HG02588 (cell line): ENCODE results near the gene PTPRN2.

ENCODE experiments used
- ATAC-seq: cut with Tn5 transposase; IDR thresholded peaks from one replicate; pipeline ENCODE4 v1.9.1; 2021; ENCODE audit warnings: mild to moderate bottlenecking, moderate library complexity; ENCODE audit not compliant: unreplicated experiment

The PTPRN2 gene

GRCh38 chr7:158133515-158134271 is 453.9 kb downstream of the PTPRN2 start:
- no peak for ATAC-seq

DNA sequence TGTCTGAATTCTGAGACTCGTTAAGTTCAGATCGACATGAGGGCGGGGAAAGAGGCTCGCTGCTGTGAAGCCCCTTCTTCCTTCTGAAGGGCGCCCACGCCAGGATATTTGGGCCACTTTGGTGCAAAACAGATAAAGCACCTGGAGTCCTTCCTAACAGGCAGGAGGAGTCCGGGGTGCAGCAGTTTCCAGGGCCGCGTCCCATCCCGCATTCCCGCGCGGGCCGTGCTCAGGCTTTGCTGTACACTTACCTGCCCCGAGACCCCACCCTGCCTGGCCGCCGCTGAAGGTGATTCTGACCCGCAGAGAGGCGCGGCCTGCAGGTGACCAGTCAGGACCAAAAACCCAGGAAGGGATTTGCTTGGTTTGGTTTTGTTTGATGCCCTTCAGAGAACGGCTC is 454.6 kb downstream of the PTPRN2 start:
- no peak for ATAC-seq

DNA sequence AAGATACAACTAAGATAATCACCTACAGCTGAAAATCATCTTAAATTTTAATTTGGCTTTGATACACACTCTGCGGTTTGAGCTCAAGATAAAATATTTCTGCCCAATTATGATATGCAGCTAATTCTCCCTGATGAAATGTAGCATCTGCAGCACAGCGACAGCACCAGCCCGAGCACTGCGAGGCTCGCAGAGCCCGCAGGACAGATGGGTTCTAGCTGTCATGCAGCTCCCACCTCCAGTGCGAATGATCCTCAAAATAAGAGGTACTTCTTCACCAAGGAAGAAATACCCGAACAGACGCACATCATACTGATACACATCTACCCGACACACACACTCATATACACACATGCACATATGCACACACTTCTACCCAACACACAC is 457.6 kb downstream of the PTPRN2 start:
- ATAC-seq = no peak

DNA sequence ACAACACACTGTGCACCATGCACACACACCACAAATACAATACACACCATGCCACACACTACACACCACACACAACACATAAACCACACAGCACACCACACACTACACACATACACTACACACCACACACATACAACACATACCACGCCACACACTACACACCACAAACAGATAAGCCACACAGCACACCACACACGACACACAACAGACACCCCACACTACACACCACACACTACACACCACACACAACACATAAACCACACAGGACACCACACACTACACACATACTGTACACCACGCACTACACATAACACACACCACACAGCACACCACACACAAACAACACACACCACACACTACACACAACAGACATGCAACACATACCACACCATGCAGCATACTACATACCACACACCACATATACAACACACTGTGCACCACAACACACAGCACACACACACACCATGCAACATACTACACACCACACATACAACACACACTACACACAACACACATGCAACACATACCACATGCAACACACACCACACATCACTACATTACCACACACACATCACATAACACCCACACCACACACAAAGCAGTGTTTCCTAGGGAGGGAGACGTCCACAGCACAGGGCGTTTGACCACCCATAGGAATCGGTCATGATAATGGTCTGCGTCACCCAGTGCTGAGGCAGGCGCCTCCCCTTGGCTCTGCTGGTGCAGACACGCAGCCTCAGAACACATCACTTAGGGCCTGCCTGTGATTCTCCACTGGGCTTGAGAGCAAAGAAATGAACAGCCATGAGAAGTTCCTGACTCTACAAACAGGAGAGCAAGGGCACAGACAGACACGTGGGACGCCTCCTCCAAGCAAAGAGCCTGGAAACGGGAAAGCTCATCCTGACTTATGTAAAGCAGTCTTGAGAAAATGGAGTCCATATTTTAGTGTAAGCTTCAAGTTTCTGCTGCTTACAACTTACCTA is 458.3 kb downstream of the PTPRN2 start:
- ATAC-seq = no peak

DNA sequence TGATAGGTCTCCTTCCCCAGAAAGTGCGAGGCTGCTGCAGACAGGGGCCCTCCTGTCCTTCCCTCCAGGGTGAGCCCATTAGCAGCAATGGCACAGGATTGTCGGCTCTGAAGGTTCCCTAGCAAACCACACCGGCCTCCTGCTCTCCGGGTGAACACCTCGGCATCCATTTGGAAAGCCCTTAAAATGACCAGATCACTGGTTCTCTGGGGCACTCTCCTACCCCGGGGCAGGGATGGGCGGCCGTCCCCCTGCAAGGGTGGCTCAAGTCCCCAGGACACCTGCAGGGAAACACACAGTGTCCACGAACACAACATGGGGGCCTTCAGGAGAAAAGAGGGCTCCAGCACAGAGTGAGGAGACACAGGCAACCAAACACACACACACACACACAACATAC is 459.1 kb downstream of the PTPRN2 start:
- ATAC-seq = no peak

- no peak for ATAC-seq
These were observed 460.4 kb downstream of the PTPRN2 start for GRCh38 chr7:158127241-158127640.

- no peak for ATAC-seq
These were observed 461.0 kb downstream of the PTPRN2 start for GRCh38 chr7:158126661-158127060.

DNA sequence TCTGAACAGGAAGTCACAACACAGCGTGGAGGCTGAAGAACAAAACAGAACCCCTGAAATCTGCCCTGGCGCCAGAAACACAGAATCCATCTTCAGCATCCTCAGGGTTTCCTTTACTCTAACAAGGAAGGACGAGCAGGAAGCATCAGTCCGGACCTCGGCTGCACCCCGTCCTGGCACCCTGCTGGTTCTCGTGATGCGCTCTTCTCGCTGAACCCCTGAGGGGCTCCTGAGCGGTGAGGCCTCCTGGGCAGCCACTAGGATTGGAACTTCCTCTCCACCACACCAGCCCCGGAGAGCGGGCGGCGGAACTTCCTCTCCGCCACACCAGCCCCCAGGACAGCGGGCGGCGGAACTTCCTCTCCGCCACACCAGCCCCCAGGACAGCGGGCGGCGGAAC is 461.9 kb downstream of the PTPRN2 start:
- ATAC-seq = no peak

DNA sequence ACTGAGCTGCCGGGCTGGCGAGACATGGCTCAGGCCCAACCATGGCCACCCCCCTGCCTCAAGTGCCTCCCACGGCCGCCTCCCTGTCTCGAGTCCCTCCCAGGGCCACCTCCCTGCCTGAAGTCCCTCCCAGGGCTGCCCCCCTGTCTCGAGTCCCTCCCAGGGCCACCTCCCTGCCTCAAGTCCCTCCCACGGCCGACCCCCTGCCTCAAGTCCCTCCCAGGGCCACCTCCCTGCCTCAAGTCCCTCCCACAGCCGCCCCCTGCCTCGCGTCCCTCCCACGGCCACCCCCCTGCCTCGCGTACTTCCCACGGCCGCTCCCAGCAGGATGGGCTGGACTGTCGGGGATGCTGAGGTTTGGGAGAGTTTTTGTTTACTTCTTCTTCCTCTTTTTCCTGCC is 462.5 kb downstream of the PTPRN2 start:
- no peak for ATAC-seq

DNA sequence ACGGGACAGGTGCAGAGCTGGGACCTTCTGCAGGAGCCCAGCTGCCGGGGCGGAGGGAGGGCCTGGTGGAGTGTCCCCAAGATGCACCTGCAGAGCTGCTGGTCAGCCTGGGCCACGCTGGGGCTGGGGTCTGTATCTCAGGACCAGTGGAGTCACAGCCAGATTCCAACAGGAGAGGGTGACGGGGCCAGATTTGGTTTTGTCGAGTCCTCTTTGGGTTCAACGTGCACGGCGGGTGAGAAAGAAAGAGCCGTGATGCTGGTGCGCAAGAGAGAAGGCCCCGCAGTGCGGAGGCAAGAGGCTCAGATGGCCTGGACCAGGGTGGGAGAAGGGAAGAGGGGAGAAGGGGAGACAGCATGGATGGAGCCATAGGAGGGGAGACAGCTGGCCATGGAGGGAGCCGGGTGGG is 462.9 kb downstream of the PTPRN2 start:
- no peak for ATAC-seq

GRCh38 chr7:158123753-158124152 is 463.9 kb downstream of the PTPRN2 start:
- ATAC-seq = no peak

DNA sequence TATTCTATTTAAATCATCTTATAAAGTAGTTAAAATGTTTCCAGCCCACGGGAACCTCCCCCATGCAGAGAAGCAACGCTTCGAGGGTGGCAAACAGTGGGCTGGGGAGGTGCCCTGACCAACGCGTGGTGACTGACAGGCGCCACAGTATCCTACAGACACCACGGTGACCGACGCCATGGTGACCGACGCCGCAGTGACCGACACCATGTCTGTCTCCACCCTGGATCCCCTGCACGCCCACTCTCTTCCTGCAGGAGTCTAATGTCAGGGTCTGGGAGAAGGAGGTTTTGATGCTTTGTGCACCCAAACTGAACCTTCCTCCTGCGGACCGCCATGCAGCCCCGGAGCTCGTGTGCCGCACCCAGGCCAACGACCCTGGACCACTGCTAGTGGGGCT is 464.4 kb downstream of the PTPRN2 start:
- no peak for ATAC-seq

GRCh38 chr7:158121441-158122045 is 466.1 kb downstream of the PTPRN2 start:
- ATAC-seq = no peak

GRCh38 chr7:158120716-158121115 is 466.9 kb downstream of the PTPRN2 start:
- ATAC-seq = no peak

DNA sequence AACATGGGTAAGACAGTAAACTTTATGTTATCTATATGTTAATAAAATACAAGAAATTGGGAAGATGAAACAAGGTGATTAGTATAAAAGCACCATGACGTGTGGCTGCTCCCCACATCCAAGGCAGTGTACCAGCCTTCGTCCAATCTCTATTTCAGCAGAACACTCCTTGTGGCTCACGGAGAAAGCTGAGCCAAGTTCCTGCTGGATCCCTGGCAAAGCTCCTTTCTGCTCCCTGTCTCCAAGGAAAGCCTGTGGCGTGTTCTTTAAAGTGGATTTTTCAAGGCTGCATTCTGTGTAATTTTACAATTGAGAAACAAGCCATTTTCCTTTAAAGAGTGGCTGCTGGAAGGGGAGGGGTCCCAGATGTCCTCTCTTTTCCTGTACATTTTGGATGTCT is 467.3 kb downstream of the PTPRN2 start:
- ATAC-seq = no peak

DNA sequence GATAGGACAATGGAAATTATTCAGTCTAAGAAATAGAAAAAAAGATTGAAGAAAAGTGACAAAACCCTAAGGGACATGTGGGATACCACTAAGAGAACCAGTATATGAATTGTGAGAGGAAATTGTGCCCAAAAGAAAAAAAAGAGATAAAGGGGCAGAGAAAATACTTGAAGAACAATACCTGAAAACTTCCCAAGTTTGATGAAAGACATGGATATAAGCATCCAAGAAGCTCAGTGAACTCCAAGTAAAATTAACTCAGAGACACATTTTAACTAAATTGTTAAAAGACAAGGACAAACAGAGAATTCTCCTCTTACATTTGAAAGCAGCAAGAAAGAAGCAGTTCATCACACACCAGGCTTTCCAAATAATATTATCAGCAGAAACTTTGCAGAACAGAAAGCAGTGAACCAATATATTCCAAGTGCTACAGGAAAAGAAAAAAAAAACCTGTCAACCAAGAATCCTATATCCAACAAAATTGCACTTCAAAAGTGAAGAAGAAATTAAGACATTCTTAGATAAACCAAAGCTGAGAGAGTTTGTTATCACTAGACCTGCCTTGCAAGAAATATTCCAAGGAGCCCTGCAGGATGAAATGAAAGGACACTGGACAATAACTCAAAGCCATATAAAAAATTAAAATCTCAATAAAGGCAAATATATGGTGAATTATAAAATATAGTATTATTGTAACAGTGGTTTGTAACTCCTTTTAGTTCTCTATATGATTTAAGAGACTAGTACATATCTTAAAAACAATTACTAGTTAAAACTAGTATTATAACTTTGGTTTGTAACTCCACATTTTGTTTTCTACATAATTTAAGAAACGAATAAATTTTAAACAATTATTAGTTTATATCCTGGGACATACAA is 470.0 kb downstream of the PTPRN2 start:
- no peak for ATAC-seq

DNA sequence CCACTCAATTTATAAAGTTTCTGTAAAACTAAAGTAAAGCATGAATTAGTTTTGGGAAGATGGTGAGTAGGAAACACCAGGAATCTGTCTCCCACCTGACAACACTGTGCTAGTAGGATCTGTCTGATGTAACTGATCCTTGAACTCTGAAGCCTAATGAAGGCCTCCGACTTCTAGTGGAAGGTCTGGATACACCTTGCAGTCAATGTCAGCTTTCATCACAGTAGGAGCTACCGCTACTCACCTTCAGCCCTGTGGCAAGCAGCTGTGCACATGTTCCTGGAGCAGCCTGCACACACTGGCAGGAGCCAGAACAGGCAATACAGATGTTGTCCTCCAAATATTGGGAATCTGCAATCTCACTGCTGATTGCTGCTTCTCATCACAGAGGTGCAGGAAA is 471.4 kb downstream of the PTPRN2 start:
- no peak for ATAC-seq

- no peak for ATAC-seq
These were observed 473.4 kb downstream of the PTPRN2 start for GRCh38 chr7:158114056-158114850.

DNA sequence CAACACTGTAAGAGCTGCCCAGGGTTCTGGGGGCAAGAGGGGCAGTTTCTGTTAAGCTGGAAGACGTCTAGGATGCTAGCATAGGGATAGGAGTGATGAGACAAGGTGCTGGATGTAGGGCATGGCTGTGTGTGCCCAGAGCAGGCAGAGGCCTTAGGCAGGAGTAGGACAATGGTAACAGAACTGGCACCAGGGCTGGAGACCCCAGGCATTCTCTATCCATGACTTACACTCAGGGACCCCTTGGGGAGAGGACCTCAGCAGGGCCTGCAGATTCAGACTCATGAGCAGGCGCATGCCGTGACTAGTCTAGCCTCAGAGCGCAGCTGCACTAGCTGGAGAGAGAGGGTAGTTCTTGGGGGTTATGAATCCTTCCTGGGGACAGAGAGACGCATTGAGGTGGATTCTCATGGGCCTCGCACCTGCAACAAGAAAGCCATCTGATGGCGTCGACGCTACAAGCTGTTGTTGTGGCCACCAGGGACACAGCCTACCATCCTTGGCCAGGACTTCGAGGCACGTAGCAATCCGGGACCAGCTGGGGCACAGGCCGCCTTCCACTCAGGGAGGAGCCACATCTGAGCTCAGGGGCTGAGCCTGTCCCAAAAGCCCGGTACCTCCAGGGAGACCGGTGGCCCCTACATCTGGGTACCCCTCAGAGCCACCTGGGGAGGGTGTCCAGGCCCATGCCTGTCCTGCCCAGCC is 474.1 kb downstream of the PTPRN2 start:
- no peak for ATAC-seq
